Loucy (cell line): ENCODE results near the gene KCNQ5.

ENCODE experiments used
- EZH2phosphoT487 ChIP-seq: fragments of 200-600 bp; IDR thresholded peaks from 2 replicates; pipeline ENCODE4 v1.6.1; 2018; ENCODE audit warnings: antibody characterized with exemption, mild to moderate bottlenecking, moderate library complexity, borderline replicate concordance
- TF ChIP-seq, protein P1 (sequence below): fragments of 200-600 bp; sonication (generic); conservative IDR thresholded peaks from 2 replicates; pipeline ENCODE4 v1.5.1; 2014; ENCODE audit warnings: mild to moderate bottlenecking, antibody characterized with exemption, low read length

GRCh38 chr6:73000460-73000859 is 378.6 kb downstream of the KCNQ5 start:
- TF ChIP-seq, protein P1, sequence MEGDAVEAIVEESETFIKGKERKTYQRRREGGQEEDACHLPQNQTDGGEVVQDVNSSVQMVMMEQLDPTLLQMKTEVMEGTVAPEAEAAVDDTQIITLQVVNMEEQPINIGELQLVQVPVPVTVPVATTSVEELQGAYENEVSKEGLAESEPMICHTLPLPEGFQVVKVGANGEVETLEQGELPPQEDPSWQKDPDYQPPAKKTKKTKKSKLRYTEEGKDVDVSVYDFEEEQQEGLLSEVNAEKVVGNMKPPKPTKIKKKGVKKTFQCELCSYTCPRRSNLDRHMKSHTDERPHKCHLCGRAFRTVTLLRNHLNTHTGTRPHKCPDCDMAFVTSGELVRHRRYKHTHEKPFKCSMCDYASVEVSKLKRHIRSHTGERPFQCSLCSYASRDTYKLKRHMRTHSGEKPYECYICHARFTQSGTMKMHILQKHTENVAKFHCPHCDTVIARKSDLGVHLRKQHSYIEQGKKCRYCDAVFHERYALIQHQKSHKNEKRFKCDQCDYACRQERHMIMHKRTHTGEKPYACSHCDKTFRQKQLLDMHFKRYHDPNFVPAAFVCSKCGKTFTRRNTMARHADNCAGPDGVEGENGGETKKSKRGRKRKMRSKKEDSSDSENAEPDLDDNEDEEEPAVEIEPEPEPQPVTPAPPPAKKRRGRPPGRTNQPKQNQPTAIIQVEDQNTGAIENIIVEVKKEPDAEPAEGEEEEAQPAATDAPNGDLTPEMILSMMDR, result no peak
- no peak for TF ChIP-seq EZH2phosphoT487
